ENCODE results near the gene STRC. TPM values are rescaled to one million over a fixed set of nuclear protein-coding genes. Genes with fewer than 3 reads are reported as not detected.

The STRC gene
- total and polyA plus RNA-seq, 5 experiments from 2014 or later: 0.08 to 5.4 (median 4.2) TPM; not detected in 2

- Mint-ChIP-seq H3K4me3 (no peak overlapping the region), H3K27ac (no peak overlapping the region), H3K36me3 (peaks cover 0 to 33% (median 29%) of the 10 kb centered on the region in 3 donors), H3K27me3 (no peaks in the 10 kb centered on the region), H3K9me3 (no peaks in the 10 kb centered on the region), H3K4me1 (no peaks in the 10 kb centered on the region)
- POLR2A ChIA-PET: no interaction called here
- ATAC-seq (no peak), DNase-seq (no peak)
Measured at GRCh38 chr15:43550527-43551363, 67.9 kb downstream of the STRC start.

Other genes with a start within 250 kb of the STRC start
- 10 to 100 TPM; 33.0 to 40.2 TPM for gene ZSCAN29, start 247.8 kb downstream of the STRC start, total RNA-seq
- gene ZSCAN29, start 247.8 kb downstream of the STRC start, polyA plus RNA-seq: 1 to 10 TPM; 6.4 to 8.6 (median 7.4) TPM
- 10 to 100 TPM; 20.8 to 22.7 TPM for gene TUBGCP4, start 247.7 kb downstream of the STRC start, total RNA-seq
- gene TUBGCP4, start 247.7 kb downstream of the STRC start, polyA plus RNA-seq: 10 to 100 TPM in 1 of 3 donors, 1 to 10 TPM in 2; 7.6 to 15.0 (median 9.2) TPM
- gene TP53BP1, start 125.6 kb downstream of the STRC start, total RNA-seq: 10 to 100 TPM; 34.9 to 37.7 TPM
- 1 to 10 TPM; 6.5 to 8.5 (median 7.8) TPM for gene TP53BP1, start 125.6 kb downstream of the STRC start, polyA plus RNA-seq
- under 1 TPM; 0.22 to 0.39 TPM for gene MAP1A, start 101.2 kb downstream of the STRC start, total RNA-seq
- gene MAP1A, start 101.2 kb downstream of the STRC start, polyA plus RNA-seq: under 1 TPM in 2 of 3 donors, not detected in 1; 0.05 to 0.26 TPM
- 10 to 100 TPM; 46.9 to 49.8 TPM for gene PPIP5K1, start 28.6 kb downstream of the STRC start, total RNA-seq
- gene PPIP5K1, start 28.6 kb downstream of the STRC start, polyA plus RNA-seq: 1 to 10 TPM; 3.3 to 7.0 (median 6.5) TPM
- gene CKMT1B, start 24.8 kb downstream of the STRC start, total RNA-seq: not detected
- gene CKMT1B, start 24.8 kb downstream of the STRC start, polyA plus RNA-seq: not detected
- gene CATSPER2, start 30.0 kb upstream of the STRC start, total RNA-seq: 1 to 10 TPM; 5.8 TPM
- 1 to 10 TPM in 2 of 3 donors, under 1 TPM in 1; 0.24 to 1.5 (median 1.3) TPM for gene CATSPER2, start 30.0 kb upstream of the STRC start, polyA plus RNA-seq
- not detected for gene CKMT1A, start 75.1 kb upstream of the STRC start, total RNA-seq
- gene CKMT1A, start 75.1 kb upstream of the STRC start, polyA plus RNA-seq: not detected
- 100 to 1,000 TPM; 147 to 150 TPM for gene PDIA3, start 127.6 kb upstream of the STRC start, total RNA-seq
- gene PDIA3, start 127.6 kb upstream of the STRC start, polyA plus RNA-seq: 100 to 1,000 TPM; 246 to 310 (median 268) TPM
- gene ELL3, start 158.2 kb upstream of the STRC start, total RNA-seq: 1 to 10 TPM; 4.0 to 4.4 TPM
- gene ELL3, start 158.2 kb upstream of the STRC start, polyA plus RNA-seq: 1 to 10 TPM in 2 of 3 donors, under 1 TPM in 1; 0.73 to 2.1 (median 1.4) TPM
- gene SERF2, start 173.5 kb upstream of the STRC start, total RNA-seq: 100 to 1,000 TPM; 549 to 584 TPM
- gene SERF2, start 173.5 kb upstream of the STRC start, polyA plus RNA-seq: 1,000 to 10,000 TPM; 1,905 to 2,412 (median 2,207) TPM
- under 1 TPM; 0.23 to 0.27 TPM for gene SERINC4, start 181.4 kb upstream of the STRC start, total RNA-seq
- gene SERINC4, start 181.4 kb upstream of the STRC start, polyA plus RNA-seq: 1 to 10 TPM; 2.1 to 4.2 (median 3.5) TPM
- gene HYPK, start 181.8 kb upstream of the STRC start, total RNA-seq: 10 to 100 TPM; 27.7 to 28.9 TPM
- 10 to 100 TPM in 2 of 3 donors, 1 to 10 TPM in 1; 7.7 to 14.1 (median 13.0) TPM for gene HYPK, start 181.8 kb upstream of the STRC start, polyA plus RNA-seq
- gene MFAP1, start 205.9 kb upstream of the STRC start, total RNA-seq: 10 to 100 TPM; 15.8 to 18.7 TPM
- gene MFAP1, start 205.9 kb upstream of the STRC start, polyA plus RNA-seq: 10 to 100 TPM in 2 of 3 donors, 1 to 10 TPM in 1; 5.2 to 18.0 (median 10.4) TPM
- gene WDR76, start 208.2 kb upstream of the STRC start, total RNA-seq: 10 to 100 TPM in 1 of 2 experiments, 1 to 10 TPM in 1; 8.6 to 12.3 TPM
- 1 to 10 TPM; 5.3 to 7.3 (median 5.6) TPM for gene WDR76, start 208.2 kb upstream of the STRC start, polyA plus RNA-seq

Data from naive thymus-derived CD8-positive, alpha-beta T cell (primary cell).